GM19455 (cell line): Measurements from ENCODE around the gene RFLNA.

Experiments
- ATAC-seq: cut with Tn5 transposase; IDR thresholded peaks from one replicate; pipeline ENCODE4 v1.9.1; 2021; ENCODE audit not compliant: unreplicated experiment

Gene RFLNA

GRCh38 chr12:124336742-124337520 lies 42.0 kb downstream of the RFLNA start:
- ATAC-seq, result no peak

GRCh38 chr12:124337622-124338021 lies 42.7 kb downstream of the RFLNA start:
- no peak for ATAC-seq

- no peak for ATAC-seq
These were observed 43.6 kb downstream of the RFLNA start for GRCh38 chr12:124338448-124338847.

DNA sequence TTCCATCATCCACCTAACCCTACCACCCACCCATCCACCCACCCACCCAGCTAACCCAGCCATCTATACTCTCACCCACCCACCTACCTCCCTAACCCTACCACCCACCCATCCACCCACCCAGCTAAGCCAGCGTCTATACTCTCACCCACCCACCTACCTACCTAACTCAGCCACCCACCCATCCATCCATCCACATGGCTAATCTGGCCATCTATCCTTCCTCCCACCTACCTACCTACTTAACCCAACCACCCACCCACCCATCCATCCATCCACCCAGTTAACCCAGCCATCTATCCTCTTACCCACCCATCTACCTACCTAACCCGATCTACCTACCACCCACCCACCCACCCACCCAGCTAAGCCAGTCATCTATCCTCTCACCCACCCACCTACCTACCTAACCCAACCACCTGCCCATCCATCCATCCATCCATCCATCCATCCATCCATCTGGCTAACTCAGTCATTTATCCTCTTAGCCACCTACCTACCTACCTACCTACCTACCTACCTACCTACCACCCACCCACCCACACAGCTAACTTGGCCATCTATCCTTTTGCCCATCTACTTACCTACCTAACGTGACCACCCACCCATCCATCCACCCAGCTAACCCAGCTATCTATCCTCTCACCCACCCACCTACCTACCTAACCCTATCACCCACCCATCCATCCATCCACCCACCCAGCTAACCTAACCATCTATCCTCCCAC lies 44.1 kb downstream of the RFLNA start:
- no peak for ATAC-seq

DNA sequence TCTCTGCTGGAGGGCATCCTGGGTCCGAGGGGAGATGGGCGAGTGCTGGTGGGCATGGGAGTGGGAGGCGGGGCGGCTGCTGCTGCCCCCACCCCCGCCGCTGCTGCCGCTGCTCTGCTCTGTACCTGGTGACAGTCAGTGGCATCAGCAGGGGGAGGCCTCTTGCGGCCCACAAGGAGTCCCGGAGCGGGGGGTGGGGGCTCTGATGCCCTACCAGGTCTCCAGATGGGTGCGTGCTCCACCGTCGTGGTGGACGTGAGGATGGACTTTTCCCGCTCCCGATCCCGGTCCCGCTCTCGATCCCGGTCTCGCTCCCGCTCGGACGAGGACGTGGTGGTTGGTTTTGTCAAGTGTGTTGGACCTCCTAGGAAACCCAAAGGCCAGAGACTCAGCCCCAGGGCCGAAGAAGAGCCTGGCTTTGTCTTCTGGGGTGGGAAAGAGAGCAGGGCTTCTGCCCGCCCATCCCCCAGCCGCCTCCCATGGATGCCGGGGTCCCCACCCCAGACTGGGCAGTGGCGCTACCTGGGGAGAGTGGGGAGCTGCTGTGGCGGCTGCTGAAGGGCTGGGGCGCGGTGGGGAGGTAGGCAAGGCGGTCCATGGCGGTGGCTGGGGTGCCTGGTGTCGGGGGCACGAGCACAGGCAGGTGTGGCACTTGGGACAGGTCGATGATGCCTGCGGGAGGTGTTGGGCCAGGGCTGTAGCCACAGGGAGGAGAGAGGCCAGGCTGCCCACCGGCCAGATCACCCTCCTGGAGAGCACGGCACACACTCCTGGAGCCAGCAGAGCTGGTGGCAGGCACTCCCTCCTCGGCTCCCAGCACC lies 45.4 kb downstream of the RFLNA start:
- no peak for ATAC-seq

DNA sequence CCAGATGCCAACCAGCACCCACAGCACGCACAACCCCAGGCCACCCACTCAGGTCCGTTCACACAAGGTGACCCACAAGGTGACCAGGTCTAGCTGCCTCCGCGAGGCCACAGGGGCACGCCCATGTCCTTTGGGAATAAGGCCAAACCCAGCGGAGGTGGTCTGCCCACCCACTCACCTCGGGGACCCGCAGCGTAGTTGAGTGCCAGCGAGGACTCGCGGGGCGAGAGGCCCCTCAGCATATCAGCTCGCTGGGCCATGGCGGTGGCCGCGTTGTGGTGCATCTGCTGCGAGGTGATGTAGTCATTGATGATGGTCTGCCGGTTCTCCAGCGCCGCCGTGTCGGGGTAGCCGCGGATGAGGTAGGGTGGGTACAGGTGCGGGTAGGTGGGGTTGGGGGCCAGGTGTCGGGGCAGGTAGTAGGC lies 46.8 kb downstream of the RFLNA start:
- ATAC-seq, result no peak

GRCh38 chr12:124344022-124344421 lies 49.1 kb downstream of the RFLNA start:
- ATAC-seq, result no peak

GRCh38 chr12:124344526-124344925 lies 49.6 kb downstream of the RFLNA start:
- ATAC-seq, result no peak

GRCh38 chr12:124345795-124346194 lies 50.9 kb downstream of the RFLNA start:
- ATAC-seq, result no peak

GRCh38 chr12:124346425-124347168 lies 51.7 kb downstream of the RFLNA start:
- no peak for ATAC-seq

GRCh38 chr12:124347335-124347734 lies 52.4 kb downstream of the RFLNA start:
- ATAC-seq, result no peak

DNA sequence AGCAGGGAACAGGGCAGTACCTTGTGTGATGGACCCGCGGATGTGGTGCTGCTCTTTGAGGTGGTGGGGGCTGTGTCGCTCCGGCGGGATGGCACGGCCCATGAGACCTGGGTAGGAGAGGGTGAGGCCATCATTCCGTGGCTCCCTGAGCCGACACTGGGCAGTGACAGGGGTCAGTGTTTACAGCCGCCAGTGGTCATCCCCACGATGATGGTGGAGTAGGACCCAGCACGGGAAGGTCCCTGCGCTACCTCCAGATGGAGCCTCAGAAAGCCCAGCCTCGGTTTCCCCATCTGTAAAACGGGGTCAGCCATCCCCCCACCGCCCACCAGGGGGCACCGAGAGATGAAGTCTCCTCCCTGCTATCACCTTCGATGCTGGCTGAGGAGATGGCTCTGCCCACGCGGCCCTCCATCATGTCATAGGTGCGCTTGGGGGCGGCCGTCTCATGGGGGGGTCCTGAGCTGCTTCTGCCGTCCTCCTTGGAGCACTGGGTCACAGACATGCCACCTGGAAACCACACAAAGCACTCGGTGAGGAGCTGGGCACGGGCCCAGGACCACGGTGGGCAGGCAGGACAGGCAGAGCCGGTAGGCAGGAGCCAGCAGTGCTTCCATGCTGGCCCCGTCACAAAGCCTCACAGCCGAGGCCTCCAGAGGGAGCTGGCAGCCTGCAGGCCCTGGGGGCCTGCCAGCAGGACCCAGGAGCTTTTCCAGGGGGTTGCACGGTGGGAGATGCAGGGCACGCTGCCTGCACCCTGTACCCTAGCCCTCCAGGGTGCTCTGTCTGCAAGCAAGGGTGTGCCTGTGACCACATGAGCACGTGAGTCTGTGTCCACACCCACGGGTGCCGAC lies 53.1 kb downstream of the RFLNA start:
- no peak for ATAC-seq

DNA sequence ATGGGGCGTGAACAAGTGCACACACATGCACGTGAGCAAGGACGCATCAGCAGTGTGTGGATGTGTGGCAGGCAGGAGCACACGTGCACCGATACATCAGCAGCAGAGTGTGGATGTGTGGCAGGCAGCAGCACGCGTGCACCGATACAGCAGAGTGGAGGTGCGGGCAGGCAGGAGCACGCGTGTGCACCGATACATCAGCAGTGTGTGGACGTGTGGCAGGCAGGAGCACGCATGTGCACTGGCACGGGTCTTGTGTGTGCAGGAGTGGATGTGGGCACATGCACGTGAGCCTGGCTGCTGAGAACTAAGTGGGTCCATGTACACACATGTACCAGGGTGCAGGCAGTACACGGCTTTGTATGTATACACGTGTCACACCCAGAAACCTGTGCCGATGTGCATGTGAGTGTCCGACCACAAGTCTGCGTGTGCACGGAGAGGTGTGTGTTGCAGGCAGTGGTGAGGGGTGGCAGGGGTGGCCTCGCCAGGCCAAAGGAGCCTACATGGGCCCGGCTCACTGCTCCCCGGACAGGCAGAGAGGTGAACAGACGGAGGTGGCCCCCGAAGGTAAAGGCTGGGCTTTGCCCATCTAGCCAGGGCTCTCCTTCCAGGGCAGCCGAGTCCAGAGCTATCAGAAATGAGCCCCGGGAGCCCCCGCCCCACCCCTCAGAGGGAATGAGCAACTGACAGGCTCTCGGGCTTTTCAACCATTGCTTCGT lies 53.9 kb downstream of the RFLNA start:
- ATAC-seq, result no peak

GRCh38 chr12:124350491-124350890 lies 55.6 kb downstream of the RFLNA start:
- no peak for ATAC-seq

- ATAC-seq, result no peak
These were observed 56.5 kb downstream of the RFLNA start for GRCh38 chr12:124351422-124351821.

DNA sequence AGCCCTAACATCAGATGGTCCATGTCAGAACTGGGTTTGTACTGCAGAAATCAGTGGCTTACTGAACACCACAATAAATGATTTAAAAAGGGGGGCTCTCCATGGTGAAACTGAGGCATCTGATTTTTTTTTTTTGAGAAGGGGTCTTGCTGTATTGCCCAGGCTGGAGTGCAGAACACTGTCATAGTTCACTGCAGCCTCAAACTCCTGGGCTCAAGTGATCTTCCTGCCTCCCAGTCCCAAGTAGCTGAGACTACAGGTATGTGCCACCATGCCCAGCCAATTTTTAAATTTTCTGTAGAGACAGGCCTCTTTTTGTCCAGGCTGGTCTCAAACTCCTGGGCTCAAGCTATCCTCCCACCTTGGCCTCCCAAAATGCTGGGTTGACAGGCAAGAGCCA lies 57.4 kb downstream of the RFLNA start:
- no peak for ATAC-seq

- no peak for ATAC-seq
These were observed 57.9 kb downstream of the RFLNA start for GRCh38 chr12:124352839-124353238.

GRCh38 chr12:124354400-124354799 lies 59.5 kb downstream of the RFLNA start:
- ATAC-seq, result no peak

- no peak for ATAC-seq
These were observed 61.3 kb downstream of the RFLNA start for GRCh38 chr12:124356221-124356620.
